Bronchial epithelial cell (primary cell): ENCODE results near the gene NOXA1. TPM values are rescaled to one million over a fixed set of nuclear protein-coding genes. Genes with fewer than 3 reads are reported as not detected.
A peak's percentile ranks its signal among the peaks of the same experiment; 100 is the strongest.

ENCODE experiments used
- DNase-seq: peaks from one replicate; pipeline ENCODE4 v3.0.0-alpha.2; 2010; ENCODE audit warnings: low read depth
- FAIRE-seq: peaks from 2 replicates; lab custom pipeline; 2011; peaks lifted over from hg19 to GRCh38; lab: Jason Lieb, UNC
- H3K27me3 ChIP-seq: 2 replicates; pipeline ENCODE4 v1.5.1; 2011; ENCODE audit warnings: low read length; ENCODE audit not compliant: control insufficient read depth, insufficient read depth
- H3K36me3 ChIP-seq: 2 replicates; pipeline ENCODE4 v1.5.1; 2011; ENCODE audit warnings: low read length; ENCODE audit not compliant: control insufficient read depth, insufficient read depth
- H3K4me3 ChIP-seq: 2 replicates; pipeline ENCODE4 v1.5.1; 2011; ENCODE audit warnings: mild to moderate bottlenecking, low read depth, low read length, control low read depth
- total RNA-seq: library from RNA; depleted of rRNA; stranded (reverse); fragments of >200 nt; gene quantifications from 2 replicates; pipeline ENCODE4 v1.2.1, GENCODE V29; 2014
- TF ChIP-seq, protein P1 (sequence below): IDR thresholded peaks from 2 replicates; pipeline ENCODE4 v1.5.1; 2011; ENCODE audit warnings: mild to moderate bottlenecking, moderate library complexity, low read length, control low read depth, inconsistent platforms; ENCODE audit not compliant: insufficient read depth, severe bottlenecking

The NOXA1 gene
- total RNA-seq, 1 donor from 2014 or later = 0.53 TPM

DNA sequence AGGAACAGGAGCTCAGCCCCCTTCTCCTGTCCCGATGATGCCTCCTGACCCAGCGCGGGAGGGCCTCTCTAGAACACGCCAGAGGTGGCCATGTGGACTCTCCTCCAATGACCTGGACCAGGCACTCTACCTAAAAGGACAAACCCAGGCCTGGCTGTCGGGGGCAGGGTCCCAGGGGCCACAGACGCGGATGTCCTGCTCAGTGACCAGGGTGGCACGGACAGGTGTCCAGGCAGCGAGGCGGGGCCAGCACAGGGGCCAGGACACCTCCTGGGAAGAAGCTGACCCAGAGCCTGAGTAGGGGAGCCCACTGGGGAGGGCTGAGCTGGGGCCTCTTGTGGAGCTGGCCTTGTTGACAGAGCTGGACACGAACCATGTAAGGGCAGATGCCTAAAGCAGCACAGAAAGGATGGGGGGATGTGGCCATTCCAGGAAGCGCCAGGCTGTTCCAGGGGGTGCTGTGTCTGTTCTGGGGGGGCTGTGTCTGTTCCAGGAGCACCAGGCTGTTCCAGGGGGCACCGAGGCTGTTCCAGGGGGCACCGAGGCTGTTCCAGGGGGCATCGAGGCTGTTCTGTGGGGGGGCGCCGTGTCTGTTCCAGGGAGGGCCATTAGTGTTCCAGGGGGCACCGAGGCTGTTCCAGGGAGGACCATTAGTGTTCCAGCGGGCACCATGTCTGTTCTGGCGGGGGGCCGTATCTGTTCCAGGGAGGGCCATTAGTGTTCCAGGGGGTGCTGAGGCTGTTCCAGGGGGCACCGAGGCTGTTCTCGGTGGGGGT, 30.8 kb upstream of the NOXA1 start:
- Histone ChIP-seq H3K36me3 (no peaks in the 10 kb centered on the region), H3K27me3 (no peaks in the 10 kb centered on the region), H3K4me3 (no peak overlapping the region)
- DNase-seq (no peak), FAIRE-seq (no peak)
- TF ChIP-seq, protein P1, sequence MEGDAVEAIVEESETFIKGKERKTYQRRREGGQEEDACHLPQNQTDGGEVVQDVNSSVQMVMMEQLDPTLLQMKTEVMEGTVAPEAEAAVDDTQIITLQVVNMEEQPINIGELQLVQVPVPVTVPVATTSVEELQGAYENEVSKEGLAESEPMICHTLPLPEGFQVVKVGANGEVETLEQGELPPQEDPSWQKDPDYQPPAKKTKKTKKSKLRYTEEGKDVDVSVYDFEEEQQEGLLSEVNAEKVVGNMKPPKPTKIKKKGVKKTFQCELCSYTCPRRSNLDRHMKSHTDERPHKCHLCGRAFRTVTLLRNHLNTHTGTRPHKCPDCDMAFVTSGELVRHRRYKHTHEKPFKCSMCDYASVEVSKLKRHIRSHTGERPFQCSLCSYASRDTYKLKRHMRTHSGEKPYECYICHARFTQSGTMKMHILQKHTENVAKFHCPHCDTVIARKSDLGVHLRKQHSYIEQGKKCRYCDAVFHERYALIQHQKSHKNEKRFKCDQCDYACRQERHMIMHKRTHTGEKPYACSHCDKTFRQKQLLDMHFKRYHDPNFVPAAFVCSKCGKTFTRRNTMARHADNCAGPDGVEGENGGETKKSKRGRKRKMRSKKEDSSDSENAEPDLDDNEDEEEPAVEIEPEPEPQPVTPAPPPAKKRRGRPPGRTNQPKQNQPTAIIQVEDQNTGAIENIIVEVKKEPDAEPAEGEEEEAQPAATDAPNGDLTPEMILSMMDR = no peak

DNA sequence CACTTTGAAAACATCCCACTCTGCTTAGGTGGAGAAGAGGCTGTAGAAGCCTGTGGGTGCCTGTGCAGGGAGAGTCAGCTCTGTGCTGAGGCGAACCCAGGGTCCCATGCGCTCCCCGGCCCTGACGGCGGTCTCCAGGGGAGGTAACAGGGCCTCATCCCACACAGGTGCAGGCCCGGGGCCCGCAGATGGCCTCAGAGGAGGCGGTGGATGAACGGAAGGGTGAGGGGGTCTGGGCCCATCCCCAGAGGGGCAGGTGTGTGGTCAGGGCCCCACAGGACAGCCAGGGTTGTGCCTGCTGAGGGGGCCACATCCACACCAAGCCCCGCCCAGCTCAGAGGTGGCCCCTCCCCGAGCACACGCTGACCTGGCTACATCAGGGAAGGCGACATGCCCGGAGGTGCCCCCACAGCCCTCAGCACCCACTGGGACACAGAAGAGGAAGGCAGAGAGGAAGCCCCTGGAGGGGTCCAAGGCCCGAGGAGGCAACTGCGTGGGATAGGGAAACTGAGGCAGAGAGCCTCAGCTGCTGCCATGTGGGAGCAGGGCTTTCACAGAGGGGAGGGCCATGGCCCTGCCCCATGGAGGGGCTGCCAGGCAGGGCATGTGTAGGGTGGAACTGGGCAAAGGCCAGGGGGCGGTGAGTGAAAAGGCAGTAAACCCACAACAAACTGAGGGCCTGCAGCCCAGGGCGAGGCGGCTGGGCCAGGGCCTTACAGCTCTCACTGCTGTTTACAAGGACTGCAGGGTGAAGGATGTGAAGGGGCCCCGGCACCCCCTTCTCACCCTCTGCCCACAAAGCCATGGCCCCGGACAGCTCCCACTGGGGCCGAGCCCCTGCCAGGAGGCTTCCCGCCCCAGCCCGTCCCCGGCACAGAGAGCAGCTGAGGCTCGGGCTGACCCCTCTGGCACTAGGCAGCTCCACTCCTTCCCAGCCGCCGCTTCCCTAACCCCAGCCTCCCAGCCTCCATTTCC, 29.7 kb upstream of the NOXA1 start:
- H3K4me3 ChIP-seq = no peak overlapping the region
- TF ChIP-seq, protein P1 = no peak
- no peaks in the 10 kb centered on the region for H3K36me3 ChIP-seq
- FAIRE-seq (no peak), DNase-seq (no peak)
- H3K27me3 ChIP-seq = no peaks in the 10 kb centered on the region

DNA sequence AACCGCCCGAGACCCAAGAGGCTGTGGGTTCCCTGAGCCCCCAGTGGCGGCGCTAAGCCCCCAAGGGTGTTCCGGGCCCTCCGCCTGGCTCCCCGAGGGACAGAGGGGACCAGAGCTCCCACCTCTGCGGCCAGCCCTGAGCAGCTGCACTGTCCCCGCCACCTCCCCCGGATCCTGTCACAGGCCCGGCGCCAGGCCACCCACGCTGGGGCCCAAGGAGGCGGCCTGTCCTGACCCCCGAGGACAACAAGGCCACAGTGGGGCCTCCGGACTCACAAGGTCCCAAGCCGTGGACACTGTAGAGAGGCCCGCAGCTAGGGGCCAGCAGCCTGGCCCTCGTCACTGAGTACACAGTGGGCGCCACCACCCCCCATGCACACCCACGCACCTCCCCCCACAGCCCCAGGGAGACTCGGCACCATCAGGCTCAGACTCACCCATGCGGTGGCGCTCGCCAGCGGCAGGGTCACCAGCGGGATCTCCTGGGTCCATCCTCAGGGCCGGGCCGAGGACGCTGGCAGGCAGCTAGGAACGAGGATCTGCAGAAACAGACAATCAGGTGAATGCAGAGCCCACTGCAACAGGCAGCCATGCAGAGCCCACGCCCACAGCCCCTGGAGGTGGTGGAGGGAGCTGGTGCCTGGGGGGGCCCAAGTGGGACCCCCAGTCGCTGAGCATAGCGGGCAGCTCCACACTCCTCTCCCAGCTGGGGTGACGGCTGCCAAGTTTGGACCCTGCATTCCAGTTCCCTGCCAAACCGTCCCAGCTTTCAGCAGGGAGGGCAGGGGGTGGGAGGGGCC, 28.1 kb upstream of the NOXA1 start:
- FAIRE-seq = no peak
- DNase-seq = no peak
- no peaks in the 10 kb centered on the region for H3K36me3 ChIP-seq
- no peaks in the 10 kb centered on the region for H3K27me3 ChIP-seq
- TF ChIP-seq, protein P1 = no peak
- no peak overlapping the region for H3K4me3 ChIP-seq

DNA sequence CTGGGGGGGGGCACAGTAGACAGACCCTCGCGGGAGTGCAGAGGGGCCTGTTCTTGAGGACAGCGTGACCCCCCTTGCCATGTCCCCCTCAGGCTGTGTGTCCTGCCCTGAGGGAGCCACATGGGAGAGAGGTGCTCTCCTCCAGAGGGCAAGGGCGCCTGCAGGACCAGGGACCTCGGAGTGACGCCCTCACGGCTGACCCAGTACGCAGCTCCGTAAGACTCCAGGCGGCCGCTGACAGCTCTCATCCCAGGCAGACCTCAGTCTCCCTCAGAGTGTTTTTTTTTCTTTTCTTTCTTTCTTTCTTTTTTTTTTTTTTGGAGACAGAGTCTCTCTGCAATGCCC, 27.6 kb upstream of the NOXA1 start:
- FAIRE-seq (no peak), DNase-seq (no peak)
- Histone ChIP-seq H3K4me3 (no peak overlapping the region), H3K36me3 (no peaks in the 10 kb centered on the region), H3K27me3 (no peaks in the 10 kb centered on the region)
- TF ChIP-seq, protein P1 = no peak

DNA sequence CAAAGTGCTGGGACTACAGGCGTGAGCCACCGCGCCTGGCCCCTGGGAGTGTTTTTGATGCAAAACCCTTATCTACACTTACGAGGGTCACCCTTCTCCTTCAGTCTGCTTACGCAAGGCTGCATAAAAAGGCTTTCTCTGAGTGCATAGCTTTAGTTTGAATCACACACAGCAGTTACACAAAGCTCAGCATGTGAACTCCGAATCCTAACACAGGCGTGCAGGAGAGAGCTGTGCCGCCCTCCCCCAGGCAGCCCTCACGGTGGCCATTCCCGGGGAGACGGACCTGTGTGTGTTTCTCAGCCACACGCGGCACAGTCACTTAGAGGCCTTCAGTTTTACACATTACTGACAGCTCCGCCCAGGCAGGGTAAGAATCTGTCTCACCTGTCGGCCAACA, 27.0 kb upstream of the NOXA1 start:
- no peaks in the 10 kb centered on the region for H3K27me3 ChIP-seq
- FAIRE-seq (no peak), DNase-seq (peak; percentile 21)
- H3K4me3 ChIP-seq = no peak overlapping the region
- TF ChIP-seq, protein P1 = no peak
- no peaks in the 10 kb centered on the region for H3K36me3 ChIP-seq
